AG09319 (cell line): ENCODE measurements around the gene UNC5C.

Experiments
- DNase-seq: peaks from one replicate; pipeline ENCODE4 v3.0.0-alpha.2; 2010; ENCODE audit warnings: low read depth; ENCODE audit errors: extremely low read depth
- TF ChIP-seq, protein P1 (sequence below): IDR thresholded peaks from 2 replicates; pipeline ENCODE4 v1.5.1; 2011; ENCODE audit warnings: low read depth, mild to moderate bottlenecking, inconsistent platforms, low read length, moderate library complexity

UNC5C gene

GRCh38 chr4:95249426-95250021, 299.2 kb downstream of the UNC5C start:
- DNase-seq = no peak
- TF ChIP-seq, protein P1, sequence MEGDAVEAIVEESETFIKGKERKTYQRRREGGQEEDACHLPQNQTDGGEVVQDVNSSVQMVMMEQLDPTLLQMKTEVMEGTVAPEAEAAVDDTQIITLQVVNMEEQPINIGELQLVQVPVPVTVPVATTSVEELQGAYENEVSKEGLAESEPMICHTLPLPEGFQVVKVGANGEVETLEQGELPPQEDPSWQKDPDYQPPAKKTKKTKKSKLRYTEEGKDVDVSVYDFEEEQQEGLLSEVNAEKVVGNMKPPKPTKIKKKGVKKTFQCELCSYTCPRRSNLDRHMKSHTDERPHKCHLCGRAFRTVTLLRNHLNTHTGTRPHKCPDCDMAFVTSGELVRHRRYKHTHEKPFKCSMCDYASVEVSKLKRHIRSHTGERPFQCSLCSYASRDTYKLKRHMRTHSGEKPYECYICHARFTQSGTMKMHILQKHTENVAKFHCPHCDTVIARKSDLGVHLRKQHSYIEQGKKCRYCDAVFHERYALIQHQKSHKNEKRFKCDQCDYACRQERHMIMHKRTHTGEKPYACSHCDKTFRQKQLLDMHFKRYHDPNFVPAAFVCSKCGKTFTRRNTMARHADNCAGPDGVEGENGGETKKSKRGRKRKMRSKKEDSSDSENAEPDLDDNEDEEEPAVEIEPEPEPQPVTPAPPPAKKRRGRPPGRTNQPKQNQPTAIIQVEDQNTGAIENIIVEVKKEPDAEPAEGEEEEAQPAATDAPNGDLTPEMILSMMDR = no peak

GRCh38 chr4:95248720-95249425, 299.9 kb downstream of the UNC5C start:
- TF ChIP-seq, protein P1 = no peak
- no peak for DNase-seq

DNA sequence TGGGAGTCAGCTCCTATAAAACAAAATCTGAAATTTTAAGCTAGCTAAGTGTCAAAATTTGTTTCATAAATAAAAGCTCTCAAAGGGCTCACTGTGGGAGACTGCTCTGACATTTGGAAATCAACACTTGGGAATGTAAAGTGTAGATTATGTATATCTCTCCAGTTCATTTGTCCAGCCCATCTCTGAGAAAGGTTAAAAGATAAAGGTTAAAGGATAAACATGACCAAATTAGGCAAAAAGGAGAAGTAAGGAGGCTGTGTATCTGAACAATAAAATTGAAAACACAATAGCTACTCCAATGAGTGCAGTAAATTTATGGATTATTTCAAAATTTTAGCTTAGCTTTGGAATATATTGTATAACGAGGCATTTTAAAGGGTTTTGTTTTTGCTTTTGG, 304.9 kb downstream of the UNC5C start:
- TF ChIP-seq, protein P1 = no peak
- DNase-seq = no peak

DNA sequence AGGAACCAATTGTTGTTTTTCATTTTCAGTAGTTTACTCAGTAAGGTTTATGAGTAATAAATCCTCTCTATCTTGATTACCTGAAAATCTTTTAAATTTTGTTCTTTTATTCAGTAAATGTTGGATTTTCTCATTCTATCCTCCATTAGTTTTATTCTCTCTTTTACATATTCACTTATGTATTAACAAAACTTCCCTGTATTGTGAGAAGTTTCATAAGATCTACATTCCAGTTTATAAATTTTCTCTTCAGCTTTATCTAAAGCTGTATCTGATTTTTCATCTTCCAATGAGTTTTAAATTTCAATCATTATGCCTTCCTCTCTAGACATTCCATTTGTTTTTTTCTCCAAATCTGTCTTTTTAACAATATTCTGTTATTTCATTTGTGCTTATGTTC, 310.2 kb downstream of the UNC5C start:
- no peak for DNase-seq
- TF ChIP-seq, protein P1 = no peak

DNA sequence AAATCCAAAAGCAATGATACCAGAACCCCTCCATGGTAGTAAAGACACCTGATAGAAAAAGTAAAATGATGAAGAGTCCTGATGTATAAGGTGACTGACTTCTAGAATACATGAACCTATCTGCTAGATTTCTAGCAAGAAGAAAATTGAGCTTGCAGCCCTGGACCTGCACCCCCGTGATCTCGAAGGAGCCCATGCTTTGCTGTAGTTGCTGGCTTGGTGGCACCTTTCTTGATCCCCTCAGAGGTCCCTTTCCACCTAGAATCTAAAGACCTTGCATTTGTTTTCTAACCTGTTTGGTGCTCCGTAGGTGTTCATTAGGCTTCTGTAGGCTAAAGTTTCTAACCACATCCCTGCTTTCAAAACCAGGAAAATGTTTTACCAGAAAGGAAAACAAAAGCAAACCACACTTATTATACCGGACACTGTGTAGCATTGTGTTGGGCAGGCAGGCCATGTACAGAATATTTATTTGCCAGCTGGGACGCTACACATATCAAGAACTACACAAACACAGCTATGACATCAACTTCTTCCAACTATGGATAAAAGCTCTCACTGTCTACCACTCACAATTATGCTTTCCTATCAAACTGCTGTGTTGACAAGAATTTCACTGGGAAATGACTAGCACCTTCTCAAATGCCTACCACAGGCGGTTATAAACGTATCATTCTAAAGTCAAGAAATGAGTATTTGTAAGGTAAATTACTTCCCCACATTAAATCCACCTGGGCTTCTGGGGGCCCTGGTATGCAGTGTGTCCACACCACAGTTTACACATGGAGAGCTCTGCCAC, 316.2 kb downstream of the UNC5C start:
- DNase-seq = no peak
- TF ChIP-seq, protein P1 = no peak

GRCh38 chr4:95231681-95232080, 317.1 kb downstream of the UNC5C start:
- no peak for DNase-seq
- TF ChIP-seq, protein P1 = no peak

DNA sequence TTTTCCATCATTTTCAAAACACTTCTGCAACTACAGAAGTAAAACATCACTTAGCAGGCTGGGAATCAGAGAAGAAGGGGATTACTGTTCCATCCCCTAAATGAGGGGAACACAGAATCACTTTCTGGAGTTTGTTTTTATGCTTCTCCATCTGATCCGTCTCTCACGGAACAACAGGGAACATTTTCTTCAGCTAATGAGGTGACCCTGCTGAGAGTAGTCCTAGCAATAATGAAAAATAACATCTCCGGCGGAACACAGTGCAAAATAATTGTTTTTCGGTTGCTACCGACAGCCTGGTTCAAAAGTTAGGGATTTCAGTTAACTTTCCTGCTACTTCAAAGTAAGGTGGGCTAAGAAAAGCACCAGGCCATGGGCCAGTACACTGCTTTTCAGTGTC, 322.9 kb downstream of the UNC5C start:
- TF ChIP-seq, protein P1 = no peak
- DNase-seq = no peak
